Trophoblast cell (in vitro differentiated cells and primary cell): Measurements from ENCODE around the gene NT5DC1.

Experiments
- DNase-seq, 2 donors: peaks; one replicate each; pipeline ENCODE4 v3.0.0-alpha.2; 2016
- H2AFZ ChIP-seq: 2 replicates; pipeline ENCODE4 v1.6.1; 2013; ENCODE audit warnings: low read length, moderate library complexity, mild to moderate bottlenecking; ENCODE audit not compliant: insufficient read depth, poor library complexity
- H2AK5ac ChIP-seq: 2 replicates; pipeline ENCODE4 v1.6.1; 2013; ENCODE audit warnings: mild to moderate bottlenecking, low read length
- H2BK120ac ChIP-seq: 2 replicates; pipeline ENCODE4 v1.6.1; 2013; ENCODE audit warnings: low read length, mild to moderate bottlenecking, moderate library complexity; ENCODE audit not compliant: insufficient read depth, poor library complexity
- H2BK12ac ChIP-seq: 2 replicates; pipeline ENCODE4 v1.6.1; 2013; ENCODE audit warnings: mild to moderate bottlenecking, low read length, moderate library complexity
- H2BK5ac ChIP-seq: 2 replicates; pipeline ENCODE4 v1.6.1; 2013; ENCODE audit warnings: low read length, low read depth, moderate library complexity, mild to moderate bottlenecking; ENCODE audit not compliant: poor library complexity
- H3K14ac ChIP-seq: 2 replicates; pipeline ENCODE4 v1.6.1; 2013; ENCODE audit warnings: mild to moderate bottlenecking, low read length
- H3K18ac ChIP-seq: 2 replicates; pipeline ENCODE4 v1.6.1; 2013; ENCODE audit warnings: mild to moderate bottlenecking, low read length
- H3K23ac ChIP-seq: 2 replicates; pipeline ENCODE4 v1.6.1; 2013; ENCODE audit warnings: low read length
- H3K27ac ChIP-seq: 2 replicates; pipeline ENCODE4 v1.5.1; 2013; ENCODE audit warnings: low read depth, mild to moderate bottlenecking, inconsistent platforms, low read length, moderate library complexity
- H3K27me3 ChIP-seq: 2 replicates; pipeline ENCODE4 v1.6.1; 2013; ENCODE audit warnings: inconsistent platforms, mild to moderate bottlenecking, low read length, moderate library complexity; ENCODE audit not compliant: insufficient read depth
- H3K36me3 ChIP-seq, 2 experiments: 1 replicate in 1 of 2; 2 replicates in 1 of 2; pipeline ENCODE4 v1.6.1; 2013; ENCODE audit warnings: low read length in 2 of 2, mild to moderate bottlenecking in 2 of 2, moderate library complexity in 1 of 2; ENCODE audit not compliant: insufficient read depth in 2 of 2, control insufficient read depth in 1 of 2
- H3K4ac ChIP-seq: 2 replicates; pipeline ENCODE4 v1.6.1; 2013; ENCODE audit warnings: low read depth, mild to moderate bottlenecking, low read length, moderate library complexity
- H3K4me1 ChIP-seq, 2 experiments: 1 replicate in 1 of 2; 2 replicates in 1 of 2; pipeline ENCODE4 v1.6.1; 2013; ENCODE audit warnings: low read length in 2 of 2, mild to moderate bottlenecking in 2 of 2, moderate library complexity in 1 of 2; ENCODE audit not compliant: insufficient read depth in 2 of 2, control insufficient read depth in 1 of 2
- H3K4me2 ChIP-seq: 2 replicates; pipeline ENCODE4 v1.6.1; 2013; ENCODE audit warnings: inconsistent platforms, mild to moderate bottlenecking, low read length, moderate library complexity
- H3K4me3 ChIP-seq: 2 replicates; pipeline ENCODE4 v1.5.1; 2013; ENCODE audit warnings: mild to moderate bottlenecking, low read depth, low read length, inconsistent platforms
- H3K79me1 ChIP-seq: one replicate; pipeline ENCODE4 v1.6.1; 2013; ENCODE audit warnings: low read length
- H3K79me2 ChIP-seq: 2 replicates; pipeline ENCODE4 v1.6.1; 2013; ENCODE audit warnings: low read length, mild to moderate bottlenecking; ENCODE audit not compliant: control insufficient read depth, insufficient read depth, poor library complexity
- H3K9ac ChIP-seq: 2 replicates; pipeline ENCODE4 v1.6.1; 2013; ENCODE audit warnings: mild to moderate bottlenecking, low read length
- H3K9me3 ChIP-seq: 2 replicates; pipeline ENCODE4 v1.6.1; 2013; ENCODE audit warnings: low read depth, mild to moderate bottlenecking, control low read depth, inconsistent platforms, low read length; ENCODE audit not compliant: insufficient read depth
- H4K12ac ChIP-seq: 2 replicates; pipeline ENCODE4 v1.6.1; 2013; ENCODE audit warnings: low read depth, mild to moderate bottlenecking, low read length, moderate library complexity
- H4K8ac ChIP-seq: 2 replicates; pipeline ENCODE4 v1.6.1; 2013; ENCODE audit warnings: low read depth, mild to moderate bottlenecking, low read length, moderate library complexity
- H4K91ac ChIP-seq: one replicate; pipeline ENCODE4 v1.6.1; 2013; ENCODE audit warnings: low read depth, mild to moderate bottlenecking, low read length, moderate library complexity
- WGBS: extraction: QIAGEN DNeasy Blood & Tissue Kit; methylation state at CpG from one replicate; pipeline ENCODE4 v1.1.7; 2013; ENCODE audit warnings: missing lambda C conversion rate; ENCODE audit not compliant: insufficient read length, insufficient coverage; ENCODE audit errors: extremely low coverage; 5-methylcytosine and 5-hydroxymethylcytosine counted together

The NT5DC1 gene

DNA sequence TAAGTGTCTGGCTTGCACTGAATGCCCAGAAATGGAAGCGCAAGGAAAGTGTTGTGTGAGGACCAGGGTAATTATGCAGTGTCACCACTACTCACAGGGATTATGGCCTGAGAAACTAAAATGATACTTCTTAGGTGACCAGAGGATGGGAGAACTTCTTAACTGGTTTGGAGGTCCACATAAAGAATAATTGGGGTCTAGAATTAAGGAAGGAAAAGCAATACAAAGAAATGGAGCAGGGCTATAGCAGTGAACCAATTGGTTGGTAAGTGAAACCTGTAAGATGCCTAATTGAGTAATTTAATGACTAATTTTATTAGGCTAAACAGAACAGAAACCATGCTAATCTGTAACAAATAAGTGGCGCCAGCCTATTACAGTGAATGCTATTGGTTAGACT lies 147.9 kb downstream of the NT5DC1 start:
- H2BK5ac ChIP-seq, result no peak overlapping the region
- H4K12ac ChIP-seq, result no peak overlapping the region
- peaks cover 0 to 2% of the 10 kb centered on the region in 2 experiments for H3K36me3 ChIP-seq
- H2AK5ac ChIP-seq, result no peak overlapping the region
- H3K18ac ChIP-seq, result no peak overlapping the region
- H4K8ac ChIP-seq, result no peak overlapping the region
- H3K27ac ChIP-seq, result no peak overlapping the region
- H3K14ac ChIP-seq, result no peak overlapping the region
- H2BK12ac ChIP-seq, result no peak overlapping the region
- no peak for DNase-seq
- no peak overlapping the region for H3K4me2 ChIP-seq
- WGBS, result no CpG with 5 or more reads among the region's 2 CpGs
- no peak overlapping the region for H4K91ac ChIP-seq
- H3K9me3 ChIP-seq, result no peaks in the 10 kb centered on the region
- H3K4me1 ChIP-seq, result peaks cover 14 to 25% of the 10 kb centered on the region in 2 experiments
- H3K9ac ChIP-seq, result no peak overlapping the region
- no peak overlapping the region for H3K23ac ChIP-seq
- H3K4me3 ChIP-seq, result no peak overlapping the region
- no peak overlapping the region for H2AFZ ChIP-seq
- H3K79me2 ChIP-seq, result peaks cover 13% of the 10 kb centered on the region
- H3K4ac ChIP-seq, result no peak overlapping the region
- no peaks in the 10 kb centered on the region for H3K27me3 ChIP-seq
- peaks cover 9% of the 10 kb centered on the region for H3K79me1 ChIP-seq
- H2BK120ac ChIP-seq, result no peak overlapping the region

DNA sequence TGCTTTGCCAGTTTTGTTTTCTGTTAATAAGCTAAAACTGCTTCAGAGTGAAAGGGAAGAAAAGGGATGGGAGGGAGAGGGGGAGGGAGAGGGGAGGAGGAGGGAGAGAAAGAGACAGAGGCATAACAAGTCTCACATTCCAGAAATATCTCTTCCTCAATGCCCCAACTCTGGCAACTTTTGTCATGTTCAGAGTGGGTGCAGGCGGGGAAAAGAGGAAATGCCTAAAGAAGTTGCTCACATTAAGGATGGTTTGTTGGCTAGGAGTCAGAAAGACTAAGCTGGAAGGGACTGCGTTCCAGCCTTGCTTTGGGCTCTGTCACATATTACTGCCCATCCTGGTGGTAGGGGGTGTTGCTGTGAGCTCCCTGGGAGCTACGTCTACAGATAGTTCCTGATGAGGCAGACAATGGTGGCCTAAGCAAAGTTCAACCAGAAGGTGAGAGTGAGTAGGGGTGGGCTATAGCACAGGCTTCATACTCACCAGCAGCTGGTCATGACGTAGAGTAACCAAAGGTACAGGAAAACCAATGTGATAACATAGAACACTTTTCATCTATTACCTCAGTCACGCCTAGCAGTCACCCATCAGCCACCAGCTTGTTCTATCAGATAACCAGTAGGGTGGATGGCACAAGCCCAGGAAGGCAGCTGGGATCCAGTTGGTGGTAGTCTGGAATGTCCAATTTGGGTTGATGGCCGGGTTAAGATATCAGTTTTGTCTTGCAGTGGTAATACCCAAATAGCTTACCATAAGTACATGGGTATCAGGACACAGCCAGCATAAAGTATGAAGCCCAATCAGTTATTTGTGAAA lies 151.1 kb downstream of the NT5DC1 start:
- no peak overlapping the region for H2AK5ac ChIP-seq
- H2AFZ ChIP-seq, result no peak overlapping the region
- peak overlapping the region; percentile 10 for H3K18ac ChIP-seq
- H3K9me3 ChIP-seq, result no peaks in the 10 kb centered on the region
- H2BK5ac ChIP-seq, result peak overlapping the region; percentile 2
- H4K12ac ChIP-seq, result no peak overlapping the region
- H2BK120ac ChIP-seq, result peak overlapping the region; percentile 4
- WGBS, result no CpG with 5 or more reads among the region's 6 CpGs
- peaks cover 11% of the 10 kb centered on the region for H3K79me1 ChIP-seq
- peak overlapping the region; percentile 5 for H4K91ac ChIP-seq
- no peak overlapping the region for H2BK12ac ChIP-seq
- DNase-seq, result no peak
- H3K23ac ChIP-seq, result no peak overlapping the region
- H3K9ac ChIP-seq, result peak overlapping the region; percentile 39
- peaks cover 14 to 23% of the 10 kb centered on the region in 2 experiments for H3K4me1 ChIP-seq
- H3K4ac ChIP-seq, result peak overlapping the region; percentile 32
- H3K4me2 ChIP-seq, result peak overlapping the region; percentile 55
- H3K27me3 ChIP-seq, result no peaks in the 10 kb centered on the region
- H3K14ac ChIP-seq, result peak overlapping the region; percentile 12
- H3K4me3 ChIP-seq, result no peak overlapping the region
- peak overlapping the region; percentile 25 for H4K8ac ChIP-seq
- H3K36me3 ChIP-seq, result peaks cover 0 to 2% of the 10 kb centered on the region in 2 experiments
- H3K79me2 ChIP-seq, result peaks cover 15% of the 10 kb centered on the region
- H3K27ac ChIP-seq, result peak overlapping the region; percentile 89

DNA sequence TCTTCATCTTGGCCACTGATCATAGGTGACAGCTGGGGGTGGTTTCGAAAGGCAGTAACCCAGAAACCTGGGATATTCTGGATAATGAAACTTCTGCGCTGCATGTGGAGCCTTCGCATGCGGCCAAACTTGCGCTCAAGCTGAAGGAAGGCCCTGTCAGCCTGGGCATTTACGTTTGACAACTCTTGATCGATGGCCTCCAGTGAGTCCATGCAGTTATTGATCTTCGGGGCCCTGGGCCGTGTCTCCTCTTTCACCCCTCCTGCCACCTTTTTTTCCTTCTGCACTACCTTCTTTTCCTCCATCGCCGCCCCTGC lies 152.5 kb downstream of the NT5DC1 start:
- WGBS, result no CpG with 5 or more reads among the region's 11 CpGs
- H2BK5ac ChIP-seq, result no peak overlapping the region
- H3K9ac ChIP-seq, result peak overlapping the region; percentile 89

DNA sequence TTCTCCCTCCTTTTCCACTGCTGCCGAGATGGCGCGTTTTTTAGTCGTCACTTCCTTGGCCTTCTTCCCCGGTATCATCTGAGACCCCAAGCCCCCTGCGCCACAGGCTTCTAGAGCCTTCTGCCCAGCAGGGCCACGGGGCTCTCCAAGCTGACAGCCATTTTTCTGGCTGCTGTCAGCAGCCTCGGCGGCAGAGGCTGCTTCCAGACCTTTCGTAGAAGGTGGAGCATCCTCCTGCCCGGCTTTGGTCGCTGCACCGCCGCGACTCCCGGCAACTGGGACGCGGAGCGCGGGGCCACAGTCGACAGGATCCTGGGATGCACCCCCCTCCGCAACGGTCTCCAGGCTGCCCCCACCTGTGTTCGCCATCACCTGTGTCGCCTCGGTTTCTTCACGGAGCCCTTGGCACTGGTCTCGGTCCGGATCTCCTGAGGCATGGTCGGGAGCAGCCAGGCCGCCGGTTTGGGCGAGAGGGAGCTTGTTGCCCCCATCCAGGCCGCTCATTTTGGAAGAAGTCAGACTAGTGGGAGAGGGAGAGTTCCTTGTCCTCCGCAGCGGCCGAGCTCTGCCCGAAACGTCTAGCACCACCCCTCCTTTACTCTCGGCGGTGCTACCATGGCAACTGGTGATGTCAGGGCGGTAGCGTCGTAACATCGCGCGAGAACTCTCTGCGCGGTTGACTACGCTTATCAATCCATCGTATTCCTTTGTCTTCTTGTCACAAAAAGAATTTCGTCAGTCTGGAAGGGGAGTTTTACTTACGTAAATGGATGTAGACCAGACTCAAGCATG lies 153.0 kb downstream of the NT5DC1 start, which contains the start of gene TSPYL4:
Gene TSPYL4, minus strand, starts transcription at position 571 of the 792 bp plus-strand sequence. Its CDS starts 67 bp downstream, at position 504.
- peak within 1 kb of the TSS; percentile 89 for H3K9ac ChIP-seq
- peak; percentile 96 to 100 for DNase-seq
- peak within 1 kb of the TSS; percentile 92 for H3K27ac ChIP-seq
- peak within 1 kb of the TSS; percentile 67 for H4K91ac ChIP-seq
- no peak within 1 kb of the TSS for H3K23ac ChIP-seq
- H3K18ac ChIP-seq, result peak within 1 kb of the TSS; percentile 26
- H3K14ac ChIP-seq, result peak within 1 kb of the TSS; percentile 82
- H2AFZ ChIP-seq, result peak within 1 kb of the TSS; percentile 93
- no peak within 1 kb of the TSS for H2AK5ac ChIP-seq
- H3K4me1 ChIP-seq, result peaks cover 14 to 23% of the 10 kb centered on the region in 2 experiments
- WGBS, result no CpG with 5 or more reads among the region's 53 CpGs
- H3K79me1 ChIP-seq, result peaks cover 11% of the 10 kb centered on the region
- peaks cover 0 to 2% of the 10 kb centered on the region in 2 experiments for H3K36me3 ChIP-seq
- no peak within 1 kb of the TSS for H2BK12ac ChIP-seq
- H3K4ac ChIP-seq, result peak within 1 kb of the TSS; percentile 32
- no peak within 1 kb of the TSS for H2BK5ac ChIP-seq
- peak within 1 kb of the TSS; percentile 96 for H3K4me3 ChIP-seq
- peak within 1 kb of the TSS; percentile 82 for H4K8ac ChIP-seq
- H3K79me2 ChIP-seq, result peaks cover 15% of the 10 kb centered on the region
- H3K9me3 ChIP-seq, result peaks cover 5% of the 10 kb centered on the region
- peak within 1 kb of the TSS; percentile 51 for H4K12ac ChIP-seq
- H2BK120ac ChIP-seq, result no peak within 1 kb of the TSS
- H3K4me2 ChIP-seq, result peak within 1 kb of the TSS; percentile 62
- H3K27me3 ChIP-seq, result no peaks in the 10 kb centered on the region

More for the DNA sequence above, 152.5 kb downstream of the NT5DC1 start:
- no peak overlapping the region for H2AK5ac ChIP-seq
- peaks cover 15% of the 10 kb centered on the region for H3K79me2 ChIP-seq
- no peak overlapping the region for H3K14ac ChIP-seq
- peak overlapping the region; percentile 96 for H3K4me3 ChIP-seq
- no peak overlapping the region for H3K27ac ChIP-seq
- peaks cover 0 to 2% of the 10 kb centered on the region in 2 experiments for H3K36me3 ChIP-seq
- no peaks in the 10 kb centered on the region for H3K9me3 ChIP-seq
- H3K27me3 ChIP-seq, result no peaks in the 10 kb centered on the region
- no peak overlapping the region for H2BK12ac ChIP-seq
- peak overlapping the region; percentile 67 for H4K91ac ChIP-seq
- H2AFZ ChIP-seq, result peak overlapping the region; percentile 93
- no peak overlapping the region for H3K23ac ChIP-seq
- peak overlapping the region; percentile 32 for H3K4ac ChIP-seq
- no peak for DNase-seq
- peak overlapping the region; percentile 62 for H3K4me2 ChIP-seq
- H3K4me1 ChIP-seq, result peaks cover 14 to 23% of the 10 kb centered on the region in 2 experiments
- no peak overlapping the region for H2BK120ac ChIP-seq
- peaks cover 11% of the 10 kb centered on the region for H3K79me1 ChIP-seq
- H4K12ac ChIP-seq, result no peak overlapping the region
- H4K8ac ChIP-seq, result peak overlapping the region; percentile 82
- peak overlapping the region; percentile 15 for H3K18ac ChIP-seq
